ENCODE measurements around the gene BAIAP2.

Gene BAIAP2

DNA sequence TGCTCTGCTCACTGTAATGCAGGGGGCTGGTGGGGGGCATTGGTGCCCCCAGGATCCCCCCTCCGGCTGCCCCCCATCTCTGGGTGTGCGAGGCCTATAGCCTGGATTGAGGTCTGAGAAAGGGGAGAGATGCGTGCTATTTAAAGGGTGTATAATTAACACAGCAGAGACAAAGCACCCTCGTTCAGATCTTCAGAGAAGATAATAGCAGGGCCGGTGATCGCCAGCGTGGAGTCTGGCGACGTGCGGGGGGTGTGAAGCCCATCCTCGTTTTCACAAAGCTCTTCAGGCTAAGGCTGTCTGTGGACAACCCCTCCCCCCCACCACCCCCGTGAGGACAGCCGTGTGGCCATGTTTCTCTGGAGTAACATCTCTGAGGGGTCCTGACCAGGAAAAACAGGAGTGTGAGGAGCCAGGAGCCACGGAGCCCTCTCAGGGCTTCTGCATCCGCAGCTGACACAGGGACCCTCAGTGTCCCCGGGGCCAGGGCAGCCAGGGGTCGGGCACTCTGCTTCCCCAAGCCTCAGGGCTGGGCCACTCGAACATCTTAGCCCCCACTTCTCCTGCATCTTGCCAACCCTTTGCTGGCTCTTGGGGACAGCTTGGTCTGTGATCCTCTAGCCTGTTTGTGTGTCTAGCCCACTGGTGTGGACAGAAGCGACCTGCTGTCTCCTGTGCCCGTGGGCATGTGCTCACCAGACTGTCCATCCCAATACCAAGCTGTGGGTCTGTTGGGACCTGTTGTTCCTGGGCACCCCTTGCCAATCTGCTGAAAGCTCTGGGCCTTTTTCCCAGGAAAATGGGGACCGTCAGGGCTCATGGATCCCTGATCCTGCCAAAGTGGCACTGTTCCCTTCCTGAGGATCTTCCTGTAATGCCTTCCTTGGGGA lies 58.9 kb downstream of the BAIAP2 start:
- Histone ChIP-seq H3K4me1 (peaks cover 58 to 77% (median 66%) of the 10 kb centered on the region in 10 experiments), H3K36me3 (no peaks in the 10 kb centered on the region), H3K4me3 (no peak overlapping the region), H3K9ac (no peak overlapping the region), H3K9me3 (replicated peaks in 1 of 11) (no peaks in the 10 kb centered on the region), H3K27ac (peak overlapping the region in 2 of 11 experiments; percentile 12 to 81; a peak in 1 of 22 replicates), H4K20me1 (peaks cover 0 to 89% (median 58%) of the 10 kb centered on the region in 11 experiments; a peak in 18 of 22 replicates), H3K27me3 (peaks cover 60 to 95% (median 88%) of the 10 kb centered on the region in 11 experiments), H3K4me2 (peak overlapping the region; percentile 78 to 98 (median 87))
- no peak for TF ChIP-seq Cebpa-rat (IDR thresholded peaks at IDR 0.05)

DNA sequence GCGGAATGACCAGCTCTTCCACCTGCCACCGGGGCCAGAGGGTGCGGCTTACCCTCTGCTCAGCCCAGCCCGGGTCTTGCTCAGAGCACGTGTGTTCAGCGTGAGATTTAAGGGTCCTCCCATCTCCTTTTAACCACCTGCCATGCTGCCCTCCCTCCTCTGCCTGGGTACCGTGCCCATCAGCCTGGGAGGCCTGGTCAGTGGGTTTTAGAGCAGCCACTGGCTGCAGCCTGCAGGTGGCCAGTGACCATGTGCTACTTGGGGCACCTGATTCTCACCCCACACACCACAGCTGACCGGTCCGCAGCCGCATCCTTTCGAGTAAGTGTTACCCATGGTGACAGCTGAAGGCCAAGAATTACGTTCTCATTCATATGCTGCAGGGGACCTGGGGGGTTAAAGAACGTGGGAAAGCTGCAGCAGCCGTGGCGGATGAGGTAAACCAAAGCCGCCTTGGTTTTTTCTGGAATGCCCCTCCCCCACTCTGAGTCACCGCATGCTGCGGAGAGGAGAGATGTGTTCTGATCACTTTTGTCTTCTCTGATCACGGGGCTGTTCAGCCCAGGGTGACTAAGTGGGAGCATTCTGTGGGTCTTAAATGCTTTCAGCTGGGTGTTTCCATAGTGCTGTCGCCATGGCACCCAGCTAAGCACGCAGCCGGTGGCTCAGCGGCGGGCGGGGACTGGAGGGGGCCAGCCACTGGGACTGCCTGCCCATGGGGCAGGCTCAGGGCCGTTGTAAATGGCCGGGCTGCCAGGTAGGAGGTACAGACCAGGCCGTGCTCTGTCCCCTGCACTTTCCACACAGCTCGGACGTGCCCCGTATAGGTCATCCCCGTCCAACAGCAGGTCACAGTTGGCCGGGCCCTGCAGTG lies 59.8 kb downstream of the BAIAP2 start:
- Histone ChIP-seq H3K4me3 (peak overlapping the region in 3 of 10 experiments; percentile 3 to 44 (median 9); a peak in 4 of 20 replicates), H3K27me3 (peaks cover 60 to 95% (median 88%) of the 10 kb centered on the region in 11 experiments), H3K4me1 (peaks cover 55 to 71% (median 63%) of the 10 kb centered on the region in 10 experiments), H3K9ac (peak overlapping the region in 6 of 11 experiments; percentile 25 to 61 (median 38); a peak in 9 of 22 replicates), H4K20me1 (peaks cover 0 to 81% (median 54%) of the 10 kb centered on the region in 11 experiments; a peak in 18 of 22 replicates), H3K36me3 (no peaks in the 10 kb centered on the region), H3K9me3 (replicated peaks in 1 of 11) (no peaks in the 10 kb centered on the region), H3K4me2 (peak overlapping the region; percentile 78 to 98 (median 87)), H3K27ac (peak overlapping the region in 4 of 11 experiments; percentile 25 to 81 (median 54); a peak in 7 of 22 replicates)
- TF ChIP-seq Cebpa-rat (IDR thresholded peaks at IDR 0.05), result no peak

DNA sequence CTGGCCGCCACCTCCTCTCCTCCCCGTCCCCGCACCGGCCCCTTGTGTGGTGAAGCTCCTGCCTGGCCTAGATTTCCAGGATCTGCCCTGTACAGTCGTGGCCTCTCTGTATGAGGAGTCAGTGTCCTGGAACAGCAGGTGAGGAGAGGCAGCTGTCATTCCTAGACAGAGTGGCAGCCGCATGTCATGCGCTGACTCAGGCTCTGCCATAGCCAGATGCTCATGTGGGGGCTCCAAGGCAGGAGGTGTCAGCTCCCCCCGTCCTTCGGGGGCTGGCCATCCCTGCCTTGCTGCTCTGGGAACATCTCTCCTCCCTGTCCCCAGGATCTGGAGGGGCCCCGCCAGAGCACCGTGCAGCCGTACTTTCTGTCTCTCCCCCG lies 60.4 kb downstream of the BAIAP2 start:
- H4K20me1 ChIP-seq, result peaks cover 0 to 74% (median 54%) of the 10 kb centered on the region in 11 experiments; a peak in 18 of 22 replicates
- peak overlapping the region in 3 of 10 experiments; percentile 3 to 44 (median 9); a peak in 5 of 20 replicates for H3K4me3 ChIP-seq
- no peak for TF ChIP-seq Cebpa-rat (IDR thresholded peaks at IDR 0.05)
- no peaks in the 10 kb centered on the region for H3K36me3 ChIP-seq
- H3K9ac ChIP-seq, result peak overlapping the region in 7 of 11 experiments; percentile 17 to 61 (median 32); a peak in 10 of 22 replicates
- H3K27me3 ChIP-seq, result peaks cover 60 to 95% (median 87%) of the 10 kb centered on the region in 11 experiments
- H3K4me2 ChIP-seq, result peak overlapping the region; percentile 78 to 98 (median 87)
- H3K9me3 ChIP-seq (replicated peaks in 1 of 11), result no peaks in the 10 kb centered on the region
- H3K4me1 ChIP-seq, result peaks cover 48 to 65% (median 56%) of the 10 kb centered on the region in 10 experiments
- H3K27ac ChIP-seq, result peak overlapping the region in 4 of 11 experiments; percentile 25 to 81 (median 54); a peak in 7 of 22 replicates

DNA sequence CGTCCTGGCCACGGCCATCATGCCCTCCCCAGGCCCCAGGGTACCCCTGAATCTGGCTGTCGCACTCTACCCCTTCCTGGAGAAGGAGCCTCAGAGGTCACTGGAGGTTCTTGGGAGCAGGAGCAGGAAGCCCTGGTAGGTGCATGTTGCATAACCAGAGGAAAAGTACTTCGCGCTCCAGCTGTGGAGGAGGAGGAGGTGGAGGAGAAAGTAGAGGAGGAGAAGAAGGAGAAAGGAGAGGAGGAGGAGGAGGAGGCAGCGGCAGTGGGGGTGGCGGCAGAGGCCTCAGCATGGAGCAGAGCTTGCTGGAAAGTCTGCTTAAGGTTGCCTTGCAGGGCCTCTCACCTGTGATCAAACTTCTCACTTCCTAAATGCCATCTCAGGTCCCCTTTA lies 61.8 kb downstream of the BAIAP2 start:
- Histone ChIP-seq H3K4me3 (peak overlapping the region in 2 of 10 experiments; percentile 3 to 19; a peak in 1 of 20 replicates), H3K4me1 (peaks cover 48 to 58% (median 53%) of the 10 kb centered on the region in 10 experiments), H4K20me1 (peaks cover 0 to 73% (median 48%) of the 10 kb centered on the region in 11 experiments; a peak in 18 of 22 replicates), H3K9ac (peak overlapping the region in 4 of 11 experiments; percentile 24 to 69 (median 52); a peak in 4 of 22 replicates), H3K27ac (peak overlapping the region in 2 of 11 experiments; percentile 6 to 55; a peak in 2 of 22 replicates), H3K9me3 (replicated peaks in 1 of 11) (no peaks in the 10 kb centered on the region), H3K27me3 (peaks cover 60 to 88% (median 78%) of the 10 kb centered on the region in 11 experiments), H3K36me3 (no peaks in the 10 kb centered on the region), H3K4me2 (peak overlapping the region; percentile 78 to 98 (median 87))
- TF ChIP-seq Cebpa-rat (IDR thresholded peaks at IDR 0.05), result no peak

DNA sequence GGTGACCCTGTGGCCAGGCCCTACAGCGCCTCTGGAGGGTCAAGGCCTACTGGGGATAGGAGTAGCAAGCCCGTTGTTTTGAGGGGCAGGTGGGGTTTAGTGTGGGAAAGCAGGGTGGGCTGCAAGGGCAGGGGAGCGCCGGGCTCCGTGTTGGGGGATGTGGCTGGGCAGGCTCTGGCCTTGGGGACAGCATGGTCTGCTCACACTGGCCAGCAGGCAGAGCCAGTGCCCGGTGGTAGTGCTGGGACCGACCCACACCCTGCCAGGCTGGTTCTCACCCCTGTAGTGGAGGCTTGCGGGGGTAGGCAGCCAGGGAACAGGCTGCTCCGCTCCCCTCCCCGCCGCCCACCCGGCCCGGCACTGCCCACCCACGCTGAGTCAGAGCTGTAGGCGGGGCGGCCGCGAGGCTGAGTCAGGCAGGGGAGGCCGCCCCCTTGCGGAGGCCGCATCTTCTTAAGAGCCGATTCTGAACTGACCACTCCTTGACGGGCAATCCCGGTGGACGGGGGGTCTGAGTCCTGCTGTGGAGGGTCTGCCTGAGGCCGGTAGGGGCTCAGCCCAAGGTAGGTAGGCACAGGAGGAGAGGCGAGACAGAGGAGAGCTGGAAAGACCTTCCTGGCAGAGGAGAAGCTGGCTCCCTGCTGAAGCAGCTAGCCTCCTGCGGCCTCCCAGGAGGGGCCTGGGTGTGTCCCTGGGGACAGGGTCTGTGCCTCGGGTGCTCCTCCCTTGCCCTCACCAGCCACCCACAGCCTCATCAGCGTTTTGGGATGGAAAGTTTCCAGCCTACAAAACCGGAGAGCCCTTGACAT lies 62.4 kb downstream of the BAIAP2 start:
- no peaks in the 10 kb centered on the region for H3K36me3 ChIP-seq
- H3K27me3 ChIP-seq, result peaks cover 60 to 86% (median 78%) of the 10 kb centered on the region in 11 experiments
- TF ChIP-seq Cebpa-rat (IDR thresholded peaks at IDR 0.05), result no peak
- H3K4me3 ChIP-seq, result peak overlapping the region in 3 of 10 experiments; percentile 3 to 19 (median 6); a peak in 3 of 20 replicates
- peak overlapping the region in 4 of 11 experiments; percentile 30 to 69 (median 48); a peak in 6 of 22 replicates for H3K27ac ChIP-seq
- peak overlapping the region in 6 of 11 experiments; percentile 24 to 69 (median 53); a peak in 8 of 22 replicates for H3K9ac ChIP-seq
- H3K4me2 ChIP-seq, result peak overlapping the region; percentile 78 to 98 (median 87)
- peaks cover 53 to 64% (median 58%) of the 10 kb centered on the region in 10 experiments for H3K4me1 ChIP-seq
- H4K20me1 ChIP-seq, result peaks cover 0 to 72% (median 42%) of the 10 kb centered on the region in 11 experiments; a peak in 18 of 22 replicates
- H3K9me3 ChIP-seq (replicated peaks in 1 of 11), result no peaks in the 10 kb centered on the region

DNA sequence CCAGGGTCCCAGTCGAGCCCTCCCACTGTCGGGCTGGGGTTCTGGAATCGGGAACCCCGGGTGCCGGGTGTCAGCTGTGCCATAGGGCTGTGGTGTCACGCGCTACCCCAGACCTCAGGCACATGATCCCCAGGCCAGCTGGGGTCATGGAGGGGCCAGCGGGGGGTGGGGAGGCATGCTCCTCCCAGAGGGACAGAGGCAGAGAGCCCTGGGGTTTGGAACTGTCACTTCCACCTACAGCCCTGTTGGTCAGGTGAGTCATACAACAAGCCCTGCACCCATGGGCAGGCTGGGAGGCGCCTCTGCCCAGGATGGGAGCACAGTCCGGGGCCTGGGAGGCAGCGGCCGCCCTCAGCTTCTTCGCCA lies 63.0 kb downstream of the BAIAP2 start:
- H3K9me3 ChIP-seq (replicated peaks in 1 of 11), result no peaks in the 10 kb centered on the region
- H3K9ac ChIP-seq, result peak overlapping the region in 6 of 11 experiments; percentile 24 to 69 (median 53); a peak in 7 of 22 replicates
- H3K27ac ChIP-seq, result peak overlapping the region in 4 of 11 experiments; percentile 30 to 69 (median 48); a peak in 6 of 22 replicates
- no peaks in the 10 kb centered on the region for H3K36me3 ChIP-seq
- peak overlapping the region in 1 of 10 experiments; percentile 19; a peak in 2 of 20 replicates for H3K4me3 ChIP-seq
- H3K4me2 ChIP-seq, result peak overlapping the region; percentile 78 to 98 (median 87)
- peaks cover 59 to 70% (median 63%) of the 10 kb centered on the region in 10 experiments for H3K4me1 ChIP-seq
- H3K27me3 ChIP-seq, result peaks cover 63 to 86% (median 78%) of the 10 kb centered on the region in 11 experiments
- no peak for TF ChIP-seq Cebpa-rat (IDR thresholded peaks at IDR 0.05)
- peaks cover 0 to 72% (median 45%) of the 10 kb centered on the region in 11 experiments; a peak in 17 of 22 replicates for H4K20me1 ChIP-seq

DNA sequence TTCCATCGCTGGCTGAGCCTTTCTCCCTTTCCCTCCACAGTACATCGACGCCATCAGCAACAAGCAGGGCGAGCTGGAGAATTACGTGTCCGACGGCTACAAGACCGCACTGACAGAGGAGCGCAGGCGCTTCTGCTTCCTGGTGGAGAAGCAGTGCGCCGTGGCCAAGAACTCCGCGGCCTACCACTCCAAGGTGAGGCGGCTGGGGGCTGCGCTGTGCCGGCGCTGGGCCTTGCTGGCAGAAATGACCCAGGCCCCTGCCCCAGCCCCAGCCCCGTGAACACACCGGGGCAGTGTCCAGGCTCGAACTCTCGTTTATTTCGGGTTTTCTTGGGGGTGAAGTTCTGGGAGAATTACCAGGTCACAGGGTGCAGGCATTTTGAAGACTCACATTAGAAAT lies 64.9 kb downstream of the BAIAP2 start:
- no peak overlapping the region for H3K9ac ChIP-seq
- peaks cover 66 to 86% (median 79%) of the 10 kb centered on the region in 11 experiments for H3K27me3 ChIP-seq

More for the DNA sequence above, 64.9 kb downstream of the BAIAP2 start:
- H3K4me1 ChIP-seq, result peaks cover 50 to 59% (median 54%) of the 10 kb centered on the region in 10 experiments
- H3K36me3 ChIP-seq, result no peaks in the 10 kb centered on the region
- no peak overlapping the region for H3K27ac ChIP-seq
- TF ChIP-seq Cebpa-rat (IDR thresholded peaks at IDR 0.05), result no peak
- no peak overlapping the region for H3K4me2 ChIP-seq
- H3K4me3 ChIP-seq, result no peak overlapping the region
- H3K9me3 ChIP-seq (replicated peaks in 1 of 11), result no peaks in the 10 kb centered on the region
- H4K20me1 ChIP-seq, result peaks cover 0 to 65% (median 29%) of the 10 kb centered on the region in 11 experiments; a peak in 17 of 22 replicates
